ENCODE results near the gene SLC34A1. TPM values are rescaled to one million over a fixed set of nuclear protein-coding genes. Genes with fewer than 3 reads are reported as not detected.
A peak's percentile ranks its signal among the peaks of the same experiment; 100 is the strongest.
"Not testable (repeated sequence)": the region's sequence is repeated elsewhere in the genome, so short reads cannot be mapped to it uniquely, and the experiment has no call there.

Gene SLC34A1
- total RNA-seq, 1 donor from 2014 or later: not detected

DNA sequence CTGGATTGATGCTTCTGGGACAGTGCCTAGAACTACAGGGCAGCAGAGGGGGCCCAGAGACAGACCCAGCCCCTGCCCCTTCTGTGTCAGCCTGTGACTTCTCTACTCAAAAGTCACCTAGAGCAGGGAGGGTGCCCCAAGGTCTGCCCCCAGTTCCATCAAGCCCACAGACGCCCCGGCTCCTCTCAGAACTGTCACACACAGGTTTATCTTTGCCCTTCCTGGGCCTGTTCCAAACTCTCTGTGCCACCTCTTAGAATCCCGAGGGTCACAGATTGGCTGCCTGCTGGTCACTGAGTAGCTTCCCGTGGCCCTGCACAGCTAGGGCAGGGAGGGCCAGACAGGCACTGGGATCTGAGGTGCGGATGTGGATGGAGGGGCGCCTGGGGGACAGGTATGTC is 24.8 kb upstream of the SLC34A1 start:
- Mint-ChIP-seq H3K9me3 (ENCODE audit: unreplicated experiment) (peaks cover 2% of the 10 kb centered on the region), H3K36me3 (ENCODE audit: low read depth, unreplicated experiment) (peaks cover 2% of the 10 kb centered on the region), H3K27ac (ENCODE audit: unreplicated experiment) (no peak overlapping the region), H3K4me3 (ENCODE audit: unreplicated experiment) (no peak overlapping the region), H3K4me1 (ENCODE audit: low read depth, unreplicated experiment) (peaks cover 10% of the 10 kb centered on the region), H3K27me3 (ENCODE audit: low read depth, unreplicated experiment) (peaks cover 30% of the 10 kb centered on the region)
- Histone ChIP-seq H3K4me2 (ENCODE audit: low read length) (no peak overlapping the region), H2AFZ (ENCODE audit: low read depth, low read length) (no peak overlapping the region), H3K4me1 (ENCODE audit: insufficient read depth, low read length) (peaks cover 16% of the 10 kb centered on the region), H3K9ac (ENCODE audit: low read length) (no peak overlapping the region), H3K79me2 (ENCODE audit: insufficient read depth, low read length) (no peaks in the 10 kb centered on the region), H3K4me3 (ENCODE audit: insufficient read depth, low read depth, low read length) (no peak overlapping the region), H3K9me3 (ENCODE audit: insufficient read depth, low read depth, low read length) (no peaks in the 10 kb centered on the region), H3K36me3 (ENCODE audit: insufficient read depth, low read length) (no peaks in the 10 kb centered on the region), H3K27me3 (ENCODE audit: insufficient read depth, low read length) (no peaks in the 10 kb centered on the region), H3K27ac (ENCODE audit: low read depth, low read length) (no peak overlapping the region), H4K20me1 (ENCODE audit: insufficient read depth, low read length) (no peaks in the 10 kb centered on the region)
- DNase-seq (ENCODE audit: low read depth) (no peak), FAIRE-seq (no peak)
- TF ChIP-seq EZH2 (IDR thresholded peaks at IDR 0.05; ENCODE audit: insufficient read depth, low read length): no peak
- TF ChIP-seq, protein P1, sequence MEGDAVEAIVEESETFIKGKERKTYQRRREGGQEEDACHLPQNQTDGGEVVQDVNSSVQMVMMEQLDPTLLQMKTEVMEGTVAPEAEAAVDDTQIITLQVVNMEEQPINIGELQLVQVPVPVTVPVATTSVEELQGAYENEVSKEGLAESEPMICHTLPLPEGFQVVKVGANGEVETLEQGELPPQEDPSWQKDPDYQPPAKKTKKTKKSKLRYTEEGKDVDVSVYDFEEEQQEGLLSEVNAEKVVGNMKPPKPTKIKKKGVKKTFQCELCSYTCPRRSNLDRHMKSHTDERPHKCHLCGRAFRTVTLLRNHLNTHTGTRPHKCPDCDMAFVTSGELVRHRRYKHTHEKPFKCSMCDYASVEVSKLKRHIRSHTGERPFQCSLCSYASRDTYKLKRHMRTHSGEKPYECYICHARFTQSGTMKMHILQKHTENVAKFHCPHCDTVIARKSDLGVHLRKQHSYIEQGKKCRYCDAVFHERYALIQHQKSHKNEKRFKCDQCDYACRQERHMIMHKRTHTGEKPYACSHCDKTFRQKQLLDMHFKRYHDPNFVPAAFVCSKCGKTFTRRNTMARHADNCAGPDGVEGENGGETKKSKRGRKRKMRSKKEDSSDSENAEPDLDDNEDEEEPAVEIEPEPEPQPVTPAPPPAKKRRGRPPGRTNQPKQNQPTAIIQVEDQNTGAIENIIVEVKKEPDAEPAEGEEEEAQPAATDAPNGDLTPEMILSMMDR (IDR thresholded peaks at IDR 0.05; ENCODE audit: insufficient read depth, low read depth, low read length): no peak

GRCh38 chr5:177359860-177360259 is 24.4 kb upstream of the SLC34A1 start:
- Histone ChIP-seq H3K4me3 (ENCODE audit: insufficient read depth, low read depth, low read length) (no peak overlapping the region), H3K27me3 (ENCODE audit: insufficient read depth, low read length) (no peaks in the 10 kb centered on the region), H3K9me3 (ENCODE audit: insufficient read depth, low read depth, low read length) (no peaks in the 10 kb centered on the region), H4K20me1 (ENCODE audit: insufficient read depth, low read length) (no peaks in the 10 kb centered on the region), H3K27ac (ENCODE audit: low read depth, low read length) (no peak overlapping the region), H3K36me3 (ENCODE audit: insufficient read depth, low read length) (no peaks in the 10 kb centered on the region), H3K79me2 (ENCODE audit: insufficient read depth, low read length) (no peaks in the 10 kb centered on the region), H3K4me1 (ENCODE audit: insufficient read depth, low read length) (peaks cover 16% of the 10 kb centered on the region), H3K9ac (ENCODE audit: low read length) (no peak overlapping the region), H2AFZ (ENCODE audit: low read depth, low read length) (no peak overlapping the region), H3K4me2 (ENCODE audit: low read length) (no peak overlapping the region)
- TF ChIP-seq EZH2 (IDR thresholded peaks at IDR 0.05; ENCODE audit: insufficient read depth, low read length): no peak
- TF ChIP-seq, protein P1 (IDR thresholded peaks at IDR 0.05; ENCODE audit: insufficient read depth, low read depth, low read length): no peak
- Mint-ChIP-seq H3K36me3 (ENCODE audit: low read depth, unreplicated experiment) (peaks cover 2% of the 10 kb centered on the region), H3K27ac (ENCODE audit: unreplicated experiment) (no peak overlapping the region), H3K4me3 (ENCODE audit: unreplicated experiment) (peak overlapping the region; percentile 47), H3K4me1 (ENCODE audit: low read depth, unreplicated experiment) (peaks cover 8% of the 10 kb centered on the region), H3K27me3 (ENCODE audit: low read depth, unreplicated experiment) (peaks cover 27% of the 10 kb centered on the region), H3K9me3 (ENCODE audit: unreplicated experiment) (no peaks in the 10 kb centered on the region)
- DNase-seq (ENCODE audit: low read depth) (no peak), FAIRE-seq (no peak)

DNA sequence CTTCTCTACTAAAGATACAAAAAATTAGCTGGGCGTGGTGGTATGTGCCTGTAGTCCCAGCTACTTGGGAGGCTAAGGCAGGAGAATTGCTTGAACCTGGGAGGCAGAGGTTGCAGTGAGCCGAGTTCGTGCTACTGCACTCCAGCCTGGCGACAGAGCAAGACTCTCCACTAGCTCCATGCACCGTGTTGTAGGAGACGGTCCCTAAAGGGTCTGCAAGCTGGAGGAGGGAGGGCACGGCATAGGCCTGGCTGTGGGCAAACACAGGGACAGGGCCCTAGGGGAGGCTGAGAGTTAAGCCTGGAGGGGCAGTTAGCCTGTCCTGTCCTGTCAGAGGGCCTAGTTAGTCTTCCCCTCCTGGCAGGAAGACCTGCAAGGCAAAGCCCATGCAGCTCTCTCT is 23.5 kb upstream of the SLC34A1 start:
- H3K79me2 ChIP-seq (ENCODE audit: insufficient read depth, low read length); H3K4me2 ChIP-seq (ENCODE audit: low read length); FAIRE-seq; H3K4me1 Mint-ChIP-seq (ENCODE audit: low read depth, unreplicated experiment); H3K36me3 Mint-ChIP-seq (ENCODE audit: low read depth, unreplicated experiment); H3K4me3 ChIP-seq (ENCODE audit: insufficient read depth, low read depth, low read length); H3K9me3 Mint-ChIP-seq (ENCODE audit: unreplicated experiment); H3K4me3 Mint-ChIP-seq (ENCODE audit: unreplicated experiment); H3K27me3 ChIP-seq (ENCODE audit: insufficient read depth, low read length); H3K27ac ChIP-seq (ENCODE audit: low read depth, low read length); H2AFZ ChIP-seq (ENCODE audit: low read depth, low read length); H3K36me3 ChIP-seq (ENCODE audit: insufficient read depth, low read length); H4K20me1 ChIP-seq (ENCODE audit: insufficient read depth, low read length); H3K9me3 ChIP-seq (ENCODE audit: insufficient read depth, low read depth, low read length); H3K27ac Mint-ChIP-seq (ENCODE audit: unreplicated experiment); H3K9ac ChIP-seq (ENCODE audit: low read length); DNase-seq (ENCODE audit: low read depth): not testable (repeated sequence)
- H3K27me3 Mint-ChIP-seq (ENCODE audit: low read depth, unreplicated experiment): peaks cover 27% of the 10 kb centered on the region
- H3K4me1 ChIP-seq (ENCODE audit: insufficient read depth, low read length): peaks cover 16% of the 10 kb centered on the region

Measured in astrocyte (in vitro differentiated cells and primary cell).